A549 (cell line): ENCODE results near the gene C16orf89. TPM values are rescaled to one million over a fixed set of nuclear protein-coding genes. Genes with fewer than 3 reads are reported as not detected.

Experiments
- ATAC-seq, 2 experiments: fragments of 200-7000 bp in 1 of 2; fragments of >200 bp in 1 of 2; cut with Nextera tagmentation in 1 of 2; cut with Tn5 transposase in 1 of 2; 3 replicates each; pipeline versions ENCODE4 v1.8.0 to v1.9.1; 2018 to 2020; ENCODE audit warnings: mild to moderate bottlenecking in 1 of 2, moderate library complexity in 1 of 2
- CTCF ChIA-PET: fragments of 300-600 bp; sonication (Branson Sonifier 250); formaldehyde crosslinking; extraction: SDS; loops from one replicate; lab custom pipeline; 2021; ENCODE audit warnings: antibody characterized with exemption, inconsistent platforms; lab: Yijun Ruan, JAX
- POLR2A ChIA-PET: fragments of 350-600 bp; formaldehyde crosslinking; extraction: SDS; loops from one replicate; lab custom pipeline; 2021; ENCODE audit warnings: antibody characterized with exemption, inconsistent platforms; lab: Yijun Ruan, JAX
- DNase-seq, 2 experiments: peaks; one replicate each; pipeline versions ENCODE4 v3.0.0 to v3.0.0-alpha.2; 2011 to 2016; ENCODE audit warnings: low read depth in 1 of 2, low spot score in 1 of 2
- FAIRE-seq: peaks from 2 replicates; lab custom pipeline; 2011; peaks lifted over from hg19 to GRCh38; lab: Jason Lieb, UNC
- H3K27ac ChIP-seq, 2 experiments: fragments of >200 bp; sonication (Bioruptor Twin); formaldehyde crosslinking; 3 replicates each; pipeline ENCODE4 v1.5.1; 2016 to 2017
- H3K4me1 ChIP-seq: fragments of >200 bp; sonication (Bioruptor Twin); formaldehyde crosslinking; 3 replicates; pipeline ENCODE4 v1.6.1; 2016
- H3K4me2 ChIP-seq: fragments of >200 bp; sonication (Bioruptor Twin); formaldehyde crosslinking; 3 replicates; pipeline ENCODE4 v1.6.1; 2016
- H3K4me3 ChIP-seq: fragments of >200 bp; sonication (Bioruptor Twin); formaldehyde crosslinking; 3 replicates; pipeline ENCODE4 v1.5.1; 2016
- H3K9me3 ChIP-seq: fragments of >200 bp; sonication (Bioruptor Twin); formaldehyde crosslinking; 3 replicates; pipeline ENCODE4 v1.6.1; 2016
- CBX2 ChIP-seq: fragments of 200-600 bp; sonication (generic); IDR thresholded peaks from 2 replicates; pipeline ENCODE4 v1.6.1; 2016; ENCODE audit warnings: low read depth, mild to moderate bottlenecking, borderline replicate concordance
- CHD4 ChIP-seq: fragments of 200-600 bp; sonication (generic); IDR thresholded peaks from 2 replicates; pipeline ENCODE4 v1.6.1; 2016; ENCODE audit warnings: antibody characterized with exemption, mild to moderate bottlenecking, borderline replicate concordance
- CTCF ChIP-seq: fragments of >200 bp; sonication (Bioruptor Twin); formaldehyde crosslinking; IDR thresholded peaks from 3 replicates; pipeline ENCODE4 v1.5.1; 2016
- ELK1 ChIP-seq: fragments of 150-350 bp; IDR thresholded peaks from 2 replicates; pipeline ENCODE4 v1.6.1; 2014; ENCODE audit warnings: low read depth, mild to moderate bottlenecking, low read length
- FOXS1 ChIP-seq: fragments of 250-450 bp; sonication (Bioruptor Pico); IDR thresholded peaks from 2 replicates; pipeline ENCODE4 v1.5.0; 2020; ENCODE audit warnings: mild to moderate bottlenecking, moderate library complexity
- GATA3 ChIP-seq: IDR thresholded peaks from 2 replicates; pipeline ENCODE4 v1.6.1; 2012; ENCODE audit warnings: borderline replicate concordance
- HES2 ChIP-seq: fragments of >200 bp; sonication (Bioruptor Twin); formaldehyde crosslinking; IDR thresholded peaks from 2 replicates; pipeline ENCODE4 v1.6.1; 2016
- HEYL ChIP-seq: fragments of 250-450 bp; sonication (Bioruptor Pico); IDR thresholded peaks from 2 replicates; pipeline ENCODE4 v1.8.0; 2021; ENCODE audit warnings: mild to moderate bottlenecking, moderate library complexity
- HMGXB4 ChIP-seq: fragments of 250-450 bp; sonication (Bioruptor Pico); IDR thresholded peaks from 2 replicates; pipeline ENCODE4 v1.5.0; 2021; ENCODE audit warnings: mild to moderate bottlenecking, moderate library complexity, borderline replicate concordance
- HOXB13 ChIP-seq: fragments of 250-450 bp; sonication (Bioruptor Pico); IDR thresholded peaks from 2 replicates; pipeline ENCODE4 v1.5.0; 2020; ENCODE audit warnings: low read depth, mild to moderate bottlenecking, moderate library complexity
- HOXB5 ChIP-seq: fragments of 250-450 bp; sonication (Bioruptor Pico); IDR thresholded peaks from 2 replicates; pipeline ENCODE4 v1.5.0; 2020; ENCODE audit warnings: mild to moderate bottlenecking, moderate library complexity
- JUN ChIP-seq, 2 experiments: fragments of >200 bp; sonication (Bioruptor Twin); formaldehyde crosslinking; IDR thresholded peaks; 2 replicates in 1 of 2; 3 replicates in 1 of 2; pipeline ENCODE4 v1.6.1; 2016 to 2017
- KDM1A ChIP-seq: fragments of 200-600 bp; sonication (generic); IDR thresholded peaks from 2 replicates; pipeline ENCODE4 v1.6.1; 2016; ENCODE audit warnings: low read depth, mild to moderate bottlenecking
- KDM5A ChIP-seq: fragments of 200-600 bp; sonication (generic); IDR thresholded peaks from 2 replicates; pipeline ENCODE4 v1.6.1; 2016; ENCODE audit warnings: antibody characterized with exemption, mild to moderate bottlenecking
- MAX ChIP-seq: IDR thresholded peaks from 2 replicates; pipeline ENCODE4 v1.6.1; 2012
- NPAS2 ChIP-seq: fragments of 250-450 bp; sonication (Bioruptor Pico); IDR thresholded peaks from 2 replicates; pipeline ENCODE4 v1.8.0; 2022; ENCODE audit warnings: mild to moderate bottlenecking, moderate library complexity, borderline replicate concordance
- PBX3 ChIP-seq: IDR thresholded peaks from 2 replicates; pipeline ENCODE4 v1.6.1; 2012
- PHF8 ChIP-seq: fragments of 200-600 bp; sonication (generic); IDR thresholded peaks from 2 replicates; pipeline ENCODE4 v1.6.1; 2016; ENCODE audit warnings: low read depth, mild to moderate bottlenecking, antibody characterized with exemption, moderate library complexity, borderline replicate concordance
- POLR2A ChIP-seq: IDR thresholded peaks from 2 replicates; pipeline ENCODE4 v1.6.1; 2012; ENCODE audit warnings: mild to moderate bottlenecking, low read length
- POLR2AphosphoS2 ChIP-seq: conservative IDR thresholded peaks from 2 replicates; pipeline ENCODE4 v1.6.1; 2012; ENCODE audit warnings: low read length, improper control_type of control experiment, inconsistent platforms
- RARB ChIP-seq: fragments of 250-450 bp; sonication (Bioruptor Pico); IDR thresholded peaks from 2 replicates; pipeline ENCODE4 v1.8.0; 2021; ENCODE audit warnings: mild to moderate bottlenecking, moderate library complexity
- RFX5 ChIP-seq: fragments of 450-650 bp; IDR thresholded peaks from 2 replicates; pipeline ENCODE4 v1.7.1; 2014; ENCODE audit warnings: antibody characterized with exemption, mild to moderate bottlenecking, moderate library complexity
- RNF2 ChIP-seq: fragments of 200-600 bp; sonication (generic); IDR thresholded peaks from 2 replicates; pipeline ENCODE4 v1.6.1; 2016; ENCODE audit warnings: low read depth, mild to moderate bottlenecking, antibody characterized with exemption, moderate library complexity, borderline replicate concordance
- SREBF2 ChIP-seq: fragments of 450-650 bp; IDR thresholded peaks from 2 replicates; pipeline ENCODE4 v1.6.1; 2014; ENCODE audit warnings: mild to moderate bottlenecking, moderate library complexity
- USF2 ChIP-seq: fragments of 450-650 bp; IDR thresholded peaks from 2 replicates; pipeline ENCODE4 v1.6.1; 2014; ENCODE audit warnings: antibody characterized with exemption
- ZSCAN20 ChIP-seq: fragments of 250-450 bp; sonication (Bioruptor Pico); IDR thresholded peaks from 2 replicates; pipeline ENCODE4 v1.8.0; 2022; ENCODE audit warnings: mild to moderate bottlenecking, moderate library complexity
- WGBS: methylation state at CpG from one replicate; pipeline ENCODE4 v1.1.6; 2017; ENCODE audit errors: missing lambda C conversion rate; 5-methylcytosine and 5-hydroxymethylcytosine counted together
- polyA plus RNA-seq, 4 experiments: library from polyadenylated mRNA; depleted of rRNA in 3 of 4; stranded (reverse); fragments of >200 nt; fragmentation: RNase III in 1 of 4; extraction: RNeasy Plus Mini Kit Qiagen cat#74134 plus additional on column Dnase treatment in 1 of 4; gene quantifications; 2 replicates in 3 of 4; 3 replicates in 1 of 4; pipeline ENCODE4 v1.2.3, GENCODE V29; 2011 to 2017

Gene C16orf89
- polyA plus RNA-seq, 2 of the 4 experiments (the other 2 are of a cell fraction): not detected

GRCh38 chr16:5072334-5073278, 6.8 kb upstream of the C16orf89 start (continued):
- TF ChIP-seq MAX: no peak
- no peak for TF ChIP-seq PHF8
- no peak for TF ChIP-seq HOXB13 (CRISPR knock-in tag)
- TF ChIP-seq GATA3: no peak
- TF ChIP-seq HEYL (CRISPR knock-in tag): no peak
- TF ChIP-seq CHD4: no peak
- TF ChIP-seq NPAS2 (CRISPR knock-in tag): no peak
- no peak for TF ChIP-seq ZSCAN20 (CRISPR knock-in tag)
- TF ChIP-seq JUN (IDR thresholded peaks at IDR 0.05): no peak
- TF ChIP-seq KDM5A: no peak
- no peak for TF ChIP-seq KDM1A
- TF ChIP-seq, all 56 proteins: peak for 0

- Histone ChIP-seq H3K4me1 (peaks cover 4% of the 10 kb centered on the region; the same call in 1 of the 3 replicates), H3K4me2 (peak within 1 kb of the TSS; percentile 88), H3K9me3 (no peaks in the 10 kb centered on the region), H3K4me3 (peak within 1 kb of the TSS; percentile 84), H3K27ac (peak within 1 kb of the TSS; percentile 82 to 91)
- DNase-seq (peak; percentile 86 to 89), FAIRE-seq (no peak), ATAC-seq (peak; percentile 88 to 95)
- WGBS: 2% methylated on average over 17 of the region's 53 CpGs
- POLR2A ChIA-PET: no interaction called here
- CTCF ChIA-PET: interaction anchor here (0.6 to 1.7 kb wide), 5 partner anchors 8 to 70 kb away, joined by 3 to 8 read pairs (median 4); no protein-coding TSS in a partner anchor
- TF ChIP-seq RFX5 (no peak), NPAS2 (CRISPR knock-in tag) (no peak), KDM1A (no peak), CHD4 (no peak), RNF2 (no peak), MAX (peak; percentile 78), RARB (CRISPR knock-in tag) (no peak), HMGXB4 (CRISPR knock-in tag) (no peak), HEYL (CRISPR knock-in tag) (no peak), PHF8 (peak; percentile 95), ELK1 (no peak), HES2 (no peak), POLR2A (peak; percentile 98), JUN (IDR thresholded peaks at IDR 0.05) (peak in 1 of 2 experiments; percentile 71; a peak in 3 of 5 replicates), PBX3 (no peak), GATA3 (no peak), CTCF (no peak), FOXS1 (CRISPR knock-in tag) (no peak), CBX2 (no peak), HOXB5 (no peak), USF2 (peak; percentile 96), SREBF2 (no peak), POLR2AphosphoS2 (no peak)
Measured at GRCh38 chr16:5071681-5072333, 6.1 kb upstream of the C16orf89 start, which contains the start of gene ALG1. Gene ALG1 (plus strand): TSS chr16:5071843. CDS start chr16:5071850, 7 bp downstream.
